ENCODE data around the gene SFXN3.

The SFXN3 gene

GRCh38 chr10:101000127-101000914 is 30.7 kb upstream of the SFXN3 start:
- DNase-seq (ENCODE audit: low spot score): no peak

- DNase-seq (ENCODE audit: low spot score): no peak
Observed at GRCh38 chr10:101000915-101001658, 29.9 kb upstream of the SFXN3 start.

GRCh38 chr10:101001659-101002035 is 29.4 kb upstream of the SFXN3 start:
- no peak for DNase-seq (ENCODE audit: low spot score)

GRCh38 chr10:101002456-101002855 is 28.6 kb upstream of the SFXN3 start:
- no peak for DNase-seq (ENCODE audit: low spot score)

- no peak for DNase-seq (ENCODE audit: low spot score)
Observed at GRCh38 chr10:101003639-101004206, 27.3 kb upstream of the SFXN3 start.

GRCh38 chr10:101005361-101005760 is 25.7 kb upstream of the SFXN3 start:
- DNase-seq (ENCODE audit: low spot score): no peak

GRCh38 chr10:101005869-101006567 is 25.0 kb upstream of the SFXN3 start:
- DNase-seq (ENCODE audit: low spot score): no peak

- no peak for DNase-seq (ENCODE audit: low spot score)
Observed at GRCh38 chr10:101006593-101007098, 24.4 kb upstream of the SFXN3 start.

GRCh38 chr10:101007099-101007711 is 23.8 kb upstream of the SFXN3 start:
- DNase-seq (ENCODE audit: low spot score): no peak

GRCh38 chr10:101007915-101008822 is 22.9 kb upstream of the SFXN3 start:
- DNase-seq (ENCODE audit: low spot score): no peak

GRCh38 chr10:101008823-101009423 is 22.1 kb upstream of the SFXN3 start:
- no peak for DNase-seq (ENCODE audit: low spot score)

GRCh38 chr10:101010329-101010728 is 20.7 kb upstream of the SFXN3 start:
- no peak for DNase-seq (ENCODE audit: low spot score)

- no peak for DNase-seq (ENCODE audit: low spot score)
Observed at GRCh38 chr10:101011517-101012423, 19.3 kb upstream of the SFXN3 start.

GRCh38 chr10:101012525-101013364 is 18.3 kb upstream of the SFXN3 start:
- peak; percentile 78 for DNase-seq (ENCODE audit: low spot score)

- DNase-seq (ENCODE audit: low spot score): no peak
Observed at GRCh38 chr10:101013365-101013825, 17.6 kb upstream of the SFXN3 start.

- DNase-seq (ENCODE audit: low spot score): peak; percentile 72
Observed at GRCh38 chr10:101014230-101014884, 16.7 kb upstream of the SFXN3 start.

- DNase-seq (ENCODE audit: low spot score): no peak
Observed at GRCh38 chr10:101014966-101015581, 16.0 kb upstream of the SFXN3 start.
